ENCODE measurements around the gene SLC30A1.

DNA sequence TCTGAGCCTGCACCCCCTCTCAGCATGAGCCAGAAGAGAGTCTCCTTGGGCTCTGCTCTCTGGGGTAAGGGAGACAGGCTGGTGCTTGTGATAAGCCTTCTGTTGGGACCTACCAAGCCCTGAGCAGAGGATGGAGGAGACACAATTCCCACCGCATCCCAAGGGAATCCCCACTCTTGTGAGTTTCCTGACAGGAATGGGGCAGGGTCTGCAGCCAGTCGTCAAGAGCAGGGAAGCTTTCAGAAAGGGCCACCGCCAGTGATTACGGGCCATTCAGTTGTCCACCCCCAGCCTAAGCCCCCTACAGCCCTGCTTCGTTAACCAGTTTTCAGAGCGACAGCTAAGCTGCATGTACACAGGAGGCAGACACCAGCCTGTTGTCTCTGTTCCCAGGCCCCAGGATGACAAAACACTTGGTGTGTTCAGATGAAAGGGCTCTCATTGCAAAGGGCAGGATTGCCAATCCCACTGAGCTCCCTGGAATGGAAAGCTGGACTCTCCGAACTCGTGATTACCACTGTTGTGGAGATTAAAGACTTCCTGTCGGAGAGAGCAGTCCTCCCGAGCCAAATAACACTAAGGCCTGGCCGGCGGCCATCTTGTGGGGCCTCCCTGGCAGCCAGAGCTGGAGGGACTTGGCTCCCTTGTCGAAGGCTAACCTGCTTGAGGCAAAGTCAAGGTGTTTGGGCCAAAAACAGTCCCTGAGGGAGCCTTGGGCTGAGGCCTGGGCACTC lies 37.4 kb upstream of the SLC30A1 start:
- TF ChIP-seq, protein P1, sequence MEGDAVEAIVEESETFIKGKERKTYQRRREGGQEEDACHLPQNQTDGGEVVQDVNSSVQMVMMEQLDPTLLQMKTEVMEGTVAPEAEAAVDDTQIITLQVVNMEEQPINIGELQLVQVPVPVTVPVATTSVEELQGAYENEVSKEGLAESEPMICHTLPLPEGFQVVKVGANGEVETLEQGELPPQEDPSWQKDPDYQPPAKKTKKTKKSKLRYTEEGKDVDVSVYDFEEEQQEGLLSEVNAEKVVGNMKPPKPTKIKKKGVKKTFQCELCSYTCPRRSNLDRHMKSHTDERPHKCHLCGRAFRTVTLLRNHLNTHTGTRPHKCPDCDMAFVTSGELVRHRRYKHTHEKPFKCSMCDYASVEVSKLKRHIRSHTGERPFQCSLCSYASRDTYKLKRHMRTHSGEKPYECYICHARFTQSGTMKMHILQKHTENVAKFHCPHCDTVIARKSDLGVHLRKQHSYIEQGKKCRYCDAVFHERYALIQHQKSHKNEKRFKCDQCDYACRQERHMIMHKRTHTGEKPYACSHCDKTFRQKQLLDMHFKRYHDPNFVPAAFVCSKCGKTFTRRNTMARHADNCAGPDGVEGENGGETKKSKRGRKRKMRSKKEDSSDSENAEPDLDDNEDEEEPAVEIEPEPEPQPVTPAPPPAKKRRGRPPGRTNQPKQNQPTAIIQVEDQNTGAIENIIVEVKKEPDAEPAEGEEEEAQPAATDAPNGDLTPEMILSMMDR (IDR thresholded peaks at IDR 0.05), result no peak
- TF ChIP-seq EZH2 (IDR thresholded peaks at IDR 0.05), result no peak
